Measurements from ENCODE around the gene ECSCR.

GRCh38 chr5:139457241-139457640, 5.3 kb downstream of the ECSCR start:
- TF ChIP-seq, protein P1, sequence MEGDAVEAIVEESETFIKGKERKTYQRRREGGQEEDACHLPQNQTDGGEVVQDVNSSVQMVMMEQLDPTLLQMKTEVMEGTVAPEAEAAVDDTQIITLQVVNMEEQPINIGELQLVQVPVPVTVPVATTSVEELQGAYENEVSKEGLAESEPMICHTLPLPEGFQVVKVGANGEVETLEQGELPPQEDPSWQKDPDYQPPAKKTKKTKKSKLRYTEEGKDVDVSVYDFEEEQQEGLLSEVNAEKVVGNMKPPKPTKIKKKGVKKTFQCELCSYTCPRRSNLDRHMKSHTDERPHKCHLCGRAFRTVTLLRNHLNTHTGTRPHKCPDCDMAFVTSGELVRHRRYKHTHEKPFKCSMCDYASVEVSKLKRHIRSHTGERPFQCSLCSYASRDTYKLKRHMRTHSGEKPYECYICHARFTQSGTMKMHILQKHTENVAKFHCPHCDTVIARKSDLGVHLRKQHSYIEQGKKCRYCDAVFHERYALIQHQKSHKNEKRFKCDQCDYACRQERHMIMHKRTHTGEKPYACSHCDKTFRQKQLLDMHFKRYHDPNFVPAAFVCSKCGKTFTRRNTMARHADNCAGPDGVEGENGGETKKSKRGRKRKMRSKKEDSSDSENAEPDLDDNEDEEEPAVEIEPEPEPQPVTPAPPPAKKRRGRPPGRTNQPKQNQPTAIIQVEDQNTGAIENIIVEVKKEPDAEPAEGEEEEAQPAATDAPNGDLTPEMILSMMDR (IDR thresholded peaks at IDR 0.05): no peak
- no peak for TF ChIP-seq POLR2A (IDR thresholded peaks at IDR 0.05)

Data from vagina (tissue), 2 donors.